GM12865 (cell line): ENCODE measurements around the gene SV2C.
"Not testable (repeated sequence)": the region's sequence is repeated elsewhere in the genome, so short reads cannot be mapped to it uniquely, and the experiment has no call there.

Experiments
- DNase-seq: peaks from one replicate; pipeline ENCODE4 v3.0.0; 2010; ENCODE audit warnings: low read depth
- H3K4me3 ChIP-seq: 2 replicates; pipeline ENCODE4 v1.5.1; 2011; ENCODE audit warnings: mild to moderate bottlenecking, low read depth, low read length, control low read depth
- TF ChIP-seq, protein P1 (sequence below): IDR thresholded peaks from 2 replicates; pipeline ENCODE4 v1.5.1; 2011; ENCODE audit warnings: low read length, control low read depth, low read depth, inconsistent platforms; ENCODE audit not compliant: insufficient read depth; ENCODE audit errors: missing control alignments

The SV2C gene

GRCh38 chr5:76333571-76333970 lies 250.4 kb downstream of the SV2C start:
- no peak for DNase-seq
- TF ChIP-seq, protein P1, sequence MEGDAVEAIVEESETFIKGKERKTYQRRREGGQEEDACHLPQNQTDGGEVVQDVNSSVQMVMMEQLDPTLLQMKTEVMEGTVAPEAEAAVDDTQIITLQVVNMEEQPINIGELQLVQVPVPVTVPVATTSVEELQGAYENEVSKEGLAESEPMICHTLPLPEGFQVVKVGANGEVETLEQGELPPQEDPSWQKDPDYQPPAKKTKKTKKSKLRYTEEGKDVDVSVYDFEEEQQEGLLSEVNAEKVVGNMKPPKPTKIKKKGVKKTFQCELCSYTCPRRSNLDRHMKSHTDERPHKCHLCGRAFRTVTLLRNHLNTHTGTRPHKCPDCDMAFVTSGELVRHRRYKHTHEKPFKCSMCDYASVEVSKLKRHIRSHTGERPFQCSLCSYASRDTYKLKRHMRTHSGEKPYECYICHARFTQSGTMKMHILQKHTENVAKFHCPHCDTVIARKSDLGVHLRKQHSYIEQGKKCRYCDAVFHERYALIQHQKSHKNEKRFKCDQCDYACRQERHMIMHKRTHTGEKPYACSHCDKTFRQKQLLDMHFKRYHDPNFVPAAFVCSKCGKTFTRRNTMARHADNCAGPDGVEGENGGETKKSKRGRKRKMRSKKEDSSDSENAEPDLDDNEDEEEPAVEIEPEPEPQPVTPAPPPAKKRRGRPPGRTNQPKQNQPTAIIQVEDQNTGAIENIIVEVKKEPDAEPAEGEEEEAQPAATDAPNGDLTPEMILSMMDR = no peak
- no peak overlapping the region for H3K4me3 ChIP-seq

DNA sequence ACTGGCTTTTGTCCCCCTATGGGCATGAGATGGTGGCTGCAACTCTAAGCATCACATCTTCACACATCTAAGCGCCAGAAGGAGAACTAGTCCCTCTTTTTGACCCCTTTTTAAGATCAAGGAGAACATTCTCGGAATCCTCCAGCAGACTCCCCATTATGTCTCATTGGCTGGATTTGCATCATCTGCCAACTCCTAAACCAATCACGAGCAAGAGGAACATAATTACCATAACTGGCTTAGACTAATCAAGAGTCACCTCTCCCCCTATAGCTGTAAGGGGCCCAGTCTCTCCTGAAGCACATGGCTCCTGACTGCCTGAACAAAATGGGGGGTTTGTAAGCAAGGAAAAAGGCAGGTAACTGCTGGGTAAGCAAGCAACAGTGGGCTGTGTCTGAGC lies 251.4 kb downstream of the SV2C start:
- DNase-seq = no peak
- TF ChIP-seq, protein P1 = no peak
- no peak overlapping the region for H3K4me3 ChIP-seq

DNA sequence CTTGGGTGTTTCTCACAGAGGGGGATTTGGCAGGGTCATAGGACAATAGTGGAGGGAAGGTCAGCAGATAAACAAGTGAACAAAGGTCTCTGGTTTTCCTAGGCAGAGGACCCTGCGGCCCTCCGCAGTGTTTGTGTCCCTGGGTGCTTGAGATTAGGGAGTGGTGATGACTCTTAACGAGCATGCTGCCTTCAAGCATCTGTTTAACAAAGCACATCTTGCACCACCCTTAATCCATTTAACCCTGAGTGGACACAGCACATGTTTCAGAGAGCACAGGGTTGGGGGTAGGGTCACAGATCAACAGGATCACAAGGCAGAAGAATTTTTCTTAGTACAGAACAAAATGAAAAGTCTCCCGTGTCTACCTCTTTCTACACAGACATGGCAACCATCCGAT lies 252.3 kb downstream of the SV2C start:
- not testable (repeated sequence) for DNase-seq, H3K4me3 ChIP-seq

DNA sequence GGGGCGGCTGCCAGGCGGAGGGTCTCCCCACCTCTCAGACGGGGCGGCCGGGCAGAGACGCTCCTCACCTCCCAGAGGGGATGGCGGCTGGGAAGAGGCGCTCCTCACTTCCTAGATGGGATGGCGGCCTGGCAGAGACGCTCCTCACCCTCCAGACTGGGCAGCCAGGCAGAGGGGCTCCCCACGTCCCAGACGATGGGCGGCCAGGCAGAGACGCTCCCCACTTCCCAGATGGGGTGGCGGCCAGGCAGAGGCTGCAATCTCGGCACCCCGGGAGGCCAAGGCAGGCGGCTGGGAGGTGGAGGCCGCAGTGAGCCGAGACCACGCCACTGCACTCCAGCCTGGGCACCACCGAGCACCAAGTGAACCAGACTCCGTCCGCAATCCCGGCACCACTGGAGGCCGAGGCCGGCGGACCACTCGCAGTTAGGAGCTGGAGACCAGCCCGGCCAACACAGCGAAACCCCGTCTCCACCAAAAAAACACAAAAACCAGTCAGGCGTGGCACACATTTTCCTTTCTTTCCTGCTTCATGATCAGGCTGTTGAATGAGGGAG lies 253.1 kb downstream of the SV2C start:
- DNase-seq = not testable (repeated sequence)

GRCh38 chr5:76337953-76338451 lies 254.8 kb downstream of the SV2C start:
- DNase-seq = peak; percentile 48
- TF ChIP-seq, protein P1 = peak; percentile 38
- no peak overlapping the region for H3K4me3 ChIP-seq

More for the DNA sequence above, 253.1 kb downstream of the SV2C start:
- H3K4me3 ChIP-seq = not testable (repeated sequence)

- TF ChIP-seq, protein P1 = no peak
- DNase-seq = no peak
Observed at GRCh38 chr5:76339919-76340318, 256.7 kb downstream of the SV2C start.

GRCh38 chr5:76341651-76342334 lies 258.6 kb downstream of the SV2C start:
- H3K4me3 ChIP-seq = no peak overlapping the region
- TF ChIP-seq, protein P1 = no peak
- DNase-seq = no peak

More at GRCh38 chr5:76339919-76340318, 256.7 kb downstream of the SV2C start:
- H3K4me3 ChIP-seq = no peak overlapping the region

DNA sequence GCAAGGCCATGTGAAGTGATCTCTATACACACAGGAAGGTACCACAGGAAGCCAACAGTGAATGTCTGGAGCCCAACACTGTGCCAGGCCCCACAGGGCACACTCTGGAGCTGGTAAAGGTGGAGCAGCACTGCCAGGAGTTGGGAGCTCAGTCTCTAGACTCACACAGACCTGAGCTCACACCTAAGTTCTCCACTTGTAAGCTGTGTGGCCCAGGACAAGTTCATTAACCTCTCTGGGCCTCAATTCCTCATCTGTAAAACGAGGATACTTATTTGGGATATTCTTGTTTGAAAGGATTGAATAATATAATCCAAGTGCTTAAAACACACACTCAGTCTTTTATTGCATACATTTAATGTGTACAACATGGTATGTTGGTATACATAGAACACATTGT lies 259.3 kb downstream of the SV2C start:
- no peak overlapping the region for H3K4me3 ChIP-seq
- no peak for DNase-seq
- TF ChIP-seq, protein P1 = no peak
